ENCODE data around the gene TCL1B. TPM values are rescaled to one million over a fixed set of nuclear protein-coding genes. Genes with fewer than 3 reads are reported as not detected.

Gene TCL1B
- total and polyA plus RNA-seq, 2 of the 13 experiments (the other 11 are each of a cell fraction or from before 2014, with no cell fraction given), result not detected

- H3K4me2 ChIP-seq (ENCODE audit: low read depth, low read length), result no peak overlapping the region
- CTCF ChIA-PET (ENCODE audit: low intra/inter-chr PET ratio, low total read pairs), result no interaction called here
- H3K9ac ChIP-seq (ENCODE audit: insufficient read depth, low read depth, low read length), result no peak overlapping the region
- H3K27me3 ChIP-seq (ENCODE audit: control insufficient read depth in 1 of 2, insufficient read depth in 2 of 2, low read length in 2 of 2), result peaks cover 1 to 28% of the 10 kb centered on the region in 2 experiments; a peak in 4 of 5 replicates
- no peak overlapping the region for H2AFZ ChIP-seq (ENCODE audit: low read length)
- no peaks in the 10 kb centered on the region for H3K36me3 ChIP-seq (replicated peaks in 1 of 2; ENCODE audit: control insufficient read depth in 1 of 2, insufficient read depth in 2 of 2, low read length in 2 of 2)
- no peak overlapping the region for H3K4me3 ChIP-seq (replicated peaks in 1 of 3; ENCODE audit: insufficient read depth in 1 of 3, low read depth in 2 of 3, low read length in 3 of 3)
- ATAC-seq (no peak), DNase-seq (ENCODE audit: low spot score) (no peak), FAIRE-seq (no peak)
- no peaks in the 10 kb centered on the region for H3K79me2 ChIP-seq (ENCODE audit: insufficient read depth, low read length)
- no peaks in the 10 kb centered on the region for H3K4me1 ChIP-seq (ENCODE audit: insufficient read depth, low read length)
- TF ChIP-seq TFAP4 (IDR thresholded peaks at IDR 0.05; ENCODE audit: borderline replicate concordance, low read depth) (no peak), NCOA5 (CRISPR knock-in tag; IDR thresholded peaks at IDR 0.05) (no peak), ZSCAN25 (CRISPR knock-in tag; IDR thresholded peaks at IDR 0.05) (no peak), MEIS2 (CRISPR knock-in tag; IDR thresholded peaks at IDR 0.05) (no peak), ZNF230 (CRISPR knock-in tag; IDR thresholded peaks at IDR 0.05) (no peak), CBX5 (CRISPR knock-in tag; IDR thresholded peaks at IDR 0.05; ENCODE audit: borderline replicate concordance) (no peak), ZNF383 (CRISPR knock-in tag; IDR thresholded peaks at IDR 0.05; ENCODE audit: borderline replicate concordance) (no peak), ZNF574 (CRISPR knock-in tag; IDR thresholded peaks at IDR 0.05) (no peak), RNF219 (CRISPR knock-in tag; IDR thresholded peaks at IDR 0.05) (no peak)
- intact Hi-C loops (cut with micrococcal nuclease; ENCODE audit: unreplicated experiment), result no loop called here
- WGBS (ENCODE audit: low lambda C conversion rate), result 50% methylated on average over 2 of the region's 2 CpGs
- in situ Hi-C loops (cut with HindIII; ENCODE audit: extremely low pct_ligation_motif_present, low pct_unique_long_range_greater_than_20kb), result no loop called here
- H3K9me3 ChIP-seq (ENCODE audit: low read length), result no peaks in the 10 kb centered on the region
- no peak overlapping the region for H3K27ac ChIP-seq (ENCODE audit: extremely low read length, insufficient read depth, low read length)
- H4K20me1 ChIP-seq (ENCODE audit: insufficient read depth, low read length), result no peaks in the 10 kb centered on the region
- BruUV-seq (replicated peaks), result no TSS peak
- POLR2A ChIA-PET, result no interaction called here
Observed at GRCh38 chr14:95686935-95687334, 709 bp downstream of the TCL1B start.
